Measurements from ENCODE around the gene DPH6. TPM values are rescaled to one million over a fixed set of nuclear protein-coding genes. Genes with fewer than 3 reads are reported as not detected.
"Not testable (repeated sequence)": the region's sequence is repeated elsewhere in the genome, so short reads cannot be mapped to it uniquely, and the experiment has no call there.

DPH6 gene
- total RNA-seq, 6 experiments from 2014 or later = 5.5 to 12.8 (median 6.9) TPM

- intact Hi-C loops (cut with DNase I) = no loop called here
- no peak overlapping the region for H3K4me3 ChIP-seq
Measured at GRCh38 chr15:35383506-35383905, 162.5 kb downstream of the DPH6 start.

GRCh38 chr15:35381328-35381727 lies 164.6 kb downstream of the DPH6 start:
- TF ChIP-seq CTCF (IDR thresholded peaks at IDR 0.05) = no peak
- no peak for TF ChIP-seq POLR2A (IDR thresholded peaks at IDR 0.05)
- ATAC-seq = no peak
- Histone ChIP-seq H3K4me3 (no peak overlapping the region), H3K27me3 (no peaks in the 10 kb centered on the region), H3K36me3 (no peaks in the 10 kb centered on the region), H3K9me3 (no peaks in the 10 kb centered on the region), H3K4me1 (no peaks in the 10 kb centered on the region), H3K27ac (no peak overlapping the region)
- 63% methylated on average over 3 of the region's 3 CpGs for WGBS (ENCODE audit: insufficient coverage, low coverage, low lambda C conversion rate, missing lambda C conversion rate)
- intact Hi-C loops (cut with DNase I) = no loop called here
- DNase-seq = no peak

More at GRCh38 chr15:35383506-35383905, 162.5 kb downstream of the DPH6 start:
- ATAC-seq (no peak), DNase-seq (no peak)
- Histone ChIP-seq H3K36me3 (no peaks in the 10 kb centered on the region), H3K9me3 (no peaks in the 10 kb centered on the region), H3K4me1 (no peaks in the 10 kb centered on the region), H3K27ac (no peak overlapping the region), H3K27me3 (no peaks in the 10 kb centered on the region)
- TF ChIP-seq POLR2A (IDR thresholded peaks at IDR 0.05) (no peak), CTCF (IDR thresholded peaks at IDR 0.05) (no peak)
- WGBS (ENCODE audit: insufficient coverage, low coverage, low lambda C conversion rate, missing lambda C conversion rate) = 97% methylated on average over 2 of the region's 2 CpGs

- no peak overlapping the region for H3K27ac ChIP-seq
- DNase-seq (no peak), ATAC-seq (no peak)
- H3K4me3 ChIP-seq = no peak overlapping the region
- H3K4me1 ChIP-seq = no peaks in the 10 kb centered on the region
- TF ChIP-seq POLR2A (IDR thresholded peaks at IDR 0.05) (no peak), CTCF (IDR thresholded peaks at IDR 0.05) (no peak)
- intact Hi-C loops (cut with DNase I) = no loop called here
- WGBS (ENCODE audit: insufficient coverage, low coverage, low lambda C conversion rate, missing lambda C conversion rate) = 83% methylated on average over 1 of the region's 1 CpG
- no peaks in the 10 kb centered on the region for H3K27me3 ChIP-seq
- H3K36me3 ChIP-seq = no peaks in the 10 kb centered on the region
- no peaks in the 10 kb centered on the region for H3K9me3 ChIP-seq
Measured at GRCh38 chr15:35379972-35380371, 166.0 kb downstream of the DPH6 start.

GRCh38 chr15:35378454-35378853 lies 167.5 kb downstream of the DPH6 start:
- H3K36me3 ChIP-seq; H3K27ac ChIP-seq; DNase-seq; H3K4me3 ChIP-seq; H3K9me3 ChIP-seq; intact Hi-C loops (cut with DNase I); ATAC-seq; H3K27me3 ChIP-seq; H3K4me1 ChIP-seq: not testable (repeated sequence)
- WGBS (ENCODE audit: insufficient coverage, low coverage, low lambda C conversion rate, missing lambda C conversion rate) = 100% methylated on average over 1 of the region's 1 CpG

GRCh38 chr15:35376707-35377106 lies 169.3 kb downstream of the DPH6 start:
- no peak overlapping the region for H3K4me3 ChIP-seq
- no peaks in the 10 kb centered on the region for H3K4me1 ChIP-seq
- H3K36me3 ChIP-seq = no peaks in the 10 kb centered on the region
- ATAC-seq (no peak), DNase-seq (no peak)
- intact Hi-C loops (cut with DNase I) = no loop called here
- no peak overlapping the region for H3K27ac ChIP-seq
- no peaks in the 10 kb centered on the region for H3K27me3 ChIP-seq
- H3K9me3 ChIP-seq = no peaks in the 10 kb centered on the region
- TF ChIP-seq CTCF (IDR thresholded peaks at IDR 0.05) (no peak), POLR2A (IDR thresholded peaks at IDR 0.05) (no peak)
